HCT116 (cell line): ENCODE data around the gene KLHL15. TPM values are rescaled to one million over a fixed set of nuclear protein-coding genes. Genes with fewer than 3 reads are reported as not detected.
A peak's percentile ranks its signal among the peaks of the same experiment; 100 is the strongest.

ENCODE experiments used
- ATAC-seq: fragments of 200-7000 bp; cut with Tn5 transposase; 2 replicates; pipeline ENCODE4 v1.9.1; 2020; ENCODE audit warnings: mild to moderate bottlenecking, moderate library complexity
- Bru-seq: library from RNA; stranded (reverse); fragments of 400-500 nt; gene quantifications from one replicate; lab custom pipeline; 2021; lab: Mats Ljungman, UMichigan
- BruChase-seq, 2 experiments: library from RNA; stranded (reverse); fragments of 400-500 nt; gene quantifications; one replicate each; lab custom pipeline; 2021; lab: Mats Ljungman, UMichigan
- BruUV-seq: library from RNA; stranded (reverse); fragments of 400-500 nt; replicated peaks from 2 replicates; lab custom pipeline; 2021; lab: Mats Ljungman, UMichigan
- CTCF ChIA-PET: fragments of 300-600 bp; sonication (Branson Sonifier 250); formaldehyde crosslinking; loops from one replicate; lab custom pipeline; 2021; ENCODE audit warnings: antibody characterized with exemption; lab: Charles Lee
- POLR2A ChIA-PET: fragments of 300-600, 350-600 bp; sonication (Branson Sonifier 250); formaldehyde crosslinking; loops from one replicate; lab custom pipeline; 2021; ENCODE audit warnings: antibody characterized with exemption; lab: Charles Lee
- RAD21 ChIA-PET, 2 experiments: fragments of 300-600 bp; sonication (Branson Sonifier 250); formaldehyde crosslinking; loops; one replicate each; lab custom pipeline; 2023; ENCODE audit warnings: low total read pairs in 2 of 2; ENCODE audit not compliant: uncharacterized antibody in 2 of 2, unreplicated experiment in 2 of 2, low non-redundant PET in 1 of 2; lab: Charles Lee
- DNase-seq: peaks from one replicate; pipeline ENCODE4 v3.0.0-alpha.2; 2010; ENCODE audit warnings: low read depth, low spot score
- H2AFZ ChIP-seq: fragments of 200-600 bp; shearing (Covaris generic), sonication (generic); 2 replicates; pipeline ENCODE4 v1.6.1; 2017; ENCODE audit warnings: low read depth, mixed run types, mixed read lengths, antibody characterized with exemption, low read length; ENCODE audit not compliant: poor library complexity, severe bottlenecking
- H3K27ac ChIP-seq: 2 replicates; pipeline ENCODE4 v1.5.1; 2012; ENCODE audit warnings: low read depth, low read length
- H3K27me3 ChIP-seq: fragments of 200-600 bp; sonication (generic); 2 replicates; pipeline ENCODE4 v1.6.1; 2016; ENCODE audit warnings: mixed run types, low read length, mixed read lengths; ENCODE audit not compliant: insufficient read depth
- H3K36me3 ChIP-seq, 2 experiments: fragments of 200-500 bp in 1 of 2; fragments of 200-600 bp in 1 of 2; sonication (Bioruptor generic) in 1 of 2; sonication (generic) in 1 of 2; 2 replicates each; pipeline versions ENCODE4 v1.5.1 to v1.6.1; 2014 to 2016; ENCODE audit warnings: low read length in 2 of 2, inconsistent platforms in 1 of 2, mixed read lengths in 1 of 2, mixed run types in 1 of 2; ENCODE audit not compliant: insufficient read depth in 2 of 2, control insufficient read depth in 1 of 2
- H3K4me1 ChIP-seq, 2 experiments: fragments of 200-600 bp in 1 of 2; sonication (generic) in 1 of 2; 2 replicates each; pipeline versions ENCODE4 v1.5.1 to v1.6.1; 2012 to 2017; ENCODE audit warnings: low read length in 2 of 2, inconsistent platforms in 1 of 2, mild to moderate bottlenecking in 1 of 2, mixed read lengths in 1 of 2, mixed run types in 1 of 2, moderate library complexity in 1 of 2; ENCODE audit not compliant: insufficient read depth in 2 of 2, control insufficient read depth in 1 of 2
- H3K4me2 ChIP-seq: fragments of 200-600 bp; sonication (generic); 2 replicates; pipeline ENCODE4 v1.6.1; 2017; ENCODE audit warnings: mixed run types, low read length, mixed read lengths
- H3K4me3 ChIP-seq, 2 experiments: fragments of 200-600 bp in 1 of 2; sonication (generic) in 1 of 2; replicated peaks in 1 of 2; 2 replicates each; pipeline ENCODE4 v1.5.1; 2011 to 2016; ENCODE audit warnings: low read length in 2 of 2, control low read depth in 1 of 2, low read depth in 1 of 2, mild to moderate bottlenecking in 1 of 2, mixed read lengths in 1 of 2, mixed run types in 1 of 2
- H3K79me2 ChIP-seq: fragments of 200-600 bp; sonication (generic); 2 replicates; pipeline ENCODE4 v1.6.1; 2017; ENCODE audit warnings: mild to moderate bottlenecking, mixed run types, low read length, moderate library complexity, mixed read lengths; ENCODE audit not compliant: insufficient read depth
- H3K9ac ChIP-seq: fragments of 200-600 bp; sonication (generic); 2 replicates; pipeline ENCODE4 v1.6.1; 2016; ENCODE audit warnings: low read length, mixed read lengths
- H3K9me2 ChIP-seq: fragments of 200-600 bp; sonication (generic), shearing (Covaris generic); 2 replicates; pipeline ENCODE4 v1.6.1; 2017; ENCODE audit warnings: mixed run types, mild to moderate bottlenecking, moderate library complexity; ENCODE audit not compliant: insufficient read depth
- H3K9me3 ChIP-seq, 2 experiments: fragments of 200-500 bp in 1 of 2; fragments of 200-600 bp in 1 of 2; sonication (Bioruptor generic) in 1 of 2; sonication (generic) in 1 of 2; 2 replicates each; pipeline ENCODE4 v1.6.1; 2014 to 2017; ENCODE audit warnings: low read length in 2 of 2, mixed read lengths in 2 of 2, inconsistent platforms in 1 of 2, low read depth in 1 of 2, mild to moderate bottlenecking in 1 of 2, mixed run types in 1 of 2, moderate library complexity in 1 of 2; ENCODE audit not compliant: control insufficient read depth in 1 of 2, insufficient read depth in 1 of 2
- H4K20me1 ChIP-seq: fragments of 200-600 bp; sonication (generic), shearing (Covaris generic); 2 replicates; pipeline ENCODE4 v1.6.1; 2017; ENCODE audit warnings: mixed run types, mild to moderate bottlenecking, moderate library complexity; ENCODE audit not compliant: insufficient read depth
- YY1 ChIP-seq: IDR thresholded peaks from 2 replicates; pipeline ENCODE4 v1.6.1; 2011; ENCODE audit warnings: low read length, low read depth, moderate library complexity, mild to moderate bottlenecking; ENCODE audit not compliant: insufficient replicate concordance; ENCODE audit errors: extremely low read depth
- intact Hi-C: fragments of 100-400 bp; cut with micrococcal nuclease; formaldehyde crosslinking; loops from 2 replicates; pipeline ENCODE4 v1.10.0; 2022
- long read RNA-seq: library from polyadenylated mRNA; unstranded; transcript quantifications from one replicate; pipeline ENCODE4 v2.0.0, GENCODE V29; 2021; ENCODE audit not compliant: unreplicated experiment
- polyA plus RNA-seq: library from polyadenylated mRNA; unstranded; fragments of >200 nt; gene quantifications from 2 replicates; pipeline ENCODE4 v1.2.1, GENCODE V29; 2012; ENCODE audit warnings: missing spikeins
- total RNA-seq: library from RNA; stranded (reverse); gene quantifications from one replicate; pipeline ENCODE4 v1.2.1, GENCODE V29; 2021; ENCODE audit not compliant: unreplicated experiment
- TF ChIP-seq, protein P1 (sequence below), 3 experiments: fragments of 200-600 bp in 1 of 3; sonication (generic) in 1 of 3; IDR thresholded peaks in 2 of 3; conservative IDR thresholded peaks in 1 of 3; 2 replicates each; pipeline ENCODE4 v1.5.1; 2012 to 2017; ENCODE audit warnings: low read depth in 2 of 3, low read length in 2 of 3, antibody characterized with exemption in 1 of 3, borderline replicate concordance in 1 of 3, control low read depth in 1 of 3, mild to moderate bottlenecking in 1 of 3, mixed read lengths in 1 of 3, mixed run types in 1 of 3, moderate library complexity in 1 of 3; ENCODE audit not compliant: insufficient read depth in 1 of 3

Gene KLHL15, protein sequence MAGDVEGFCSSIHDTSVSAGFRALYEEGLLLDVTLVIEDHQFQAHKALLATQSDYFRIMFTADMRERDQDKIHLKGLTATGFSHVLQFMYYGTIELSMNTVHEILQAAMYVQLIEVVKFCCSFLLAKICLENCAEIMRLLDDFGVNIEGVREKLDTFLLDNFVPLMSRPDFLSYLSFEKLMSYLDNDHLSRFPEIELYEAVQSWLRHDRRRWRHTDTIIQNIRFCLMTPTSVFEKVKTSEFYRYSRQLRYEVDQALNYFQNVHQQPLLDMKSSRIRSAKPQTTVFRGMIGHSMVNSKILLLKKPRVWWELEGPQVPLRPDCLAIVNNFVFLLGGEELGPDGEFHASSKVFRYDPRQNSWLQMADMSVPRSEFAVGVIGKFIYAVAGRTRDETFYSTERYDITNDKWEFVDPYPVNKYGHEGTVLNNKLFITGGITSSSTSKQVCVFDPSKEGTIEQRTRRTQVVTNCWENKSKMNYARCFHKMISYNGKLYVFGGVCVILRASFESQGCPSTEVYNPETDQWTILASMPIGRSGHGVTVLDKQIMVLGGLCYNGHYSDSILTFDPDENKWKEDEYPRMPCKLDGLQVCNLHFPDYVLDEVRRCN
- total RNA-seq (10.1 TPM), Bru-seq, nascent RNA (percentile 78 among the genes with signal in this experiment), BruChase-seq, experiment 1, labeled RNA remaining after a 6-hour chase (percentile 62 among the genes with signal in this experiment), BruChase-seq, experiment 2, labeled RNA remaining after a 2-hour chase (percentile 86 among the genes with signal in this experiment)
- 2.8 and 2.9 TPM in 2 replicates for polyA plus RNA-seq
- long read RNA-seq, partial matches to known transcripts = 8 of 9 reads
- long read RNA-seq, other reads (novel, unspliced or antisense) = 1 of 9 reads

DNA sequence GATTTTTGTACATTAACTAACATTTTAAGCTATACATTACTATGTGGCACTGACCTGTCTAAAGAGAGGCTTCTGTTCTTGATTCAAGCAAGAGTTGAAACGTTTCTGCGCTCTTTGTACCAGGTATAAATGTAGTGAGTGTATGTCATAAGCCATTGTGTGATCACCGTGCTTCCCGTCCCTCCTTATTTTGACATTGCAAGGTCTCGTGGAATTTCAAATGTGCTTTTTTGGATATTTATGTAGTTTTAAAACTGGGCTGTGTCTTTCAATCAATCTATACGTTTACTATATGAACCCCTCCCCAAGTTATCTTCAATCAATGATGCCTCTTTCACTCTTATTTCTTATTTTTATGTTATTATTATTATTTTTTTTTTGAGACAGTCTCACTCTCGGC is at the start of gene KLHL15:
Gene KLHL15 (minus strand): TSS at position 101 of the 400 bp plus-strand sequence. CDS start 20,493 bp downstream, outside the sequence.
- POLR2A ChIA-PET = interaction anchor here (2.6 kb wide), 1 partner anchor 27 kb away, joined by 13 read pairs; the partner anchor contains the start of gene EIF2S3
- H2AFZ ChIP-seq = no peak within 1 kb of the TSS
- intact Hi-C loops = no loop called here

More for the DNA sequence above, at the start of gene KLHL15:
- BruUV-seq = no TSS peak
- DNase-seq = no peak
- Histone ChIP-seq H3K27ac (peak within 1 kb of the TSS; percentile 80), H3K27me3 (no peaks in the 10 kb centered on the region), H3K79me2 (peaks cover 27% of the 10 kb centered on the region), H3K9me2 (no peaks in the 10 kb centered on the region), H3K4me3 (peak within 1 kb of the TSS; percentile 50 to 59), H3K36me3 (no peaks in the 10 kb centered on the region), H3K9me3 (no peaks in the 10 kb centered on the region), H3K4me1 (peaks cover 0 to 15% of the 10 kb centered on the region in 2 experiments; a peak in 2 of 4 replicates), H3K4me2 (peak within 1 kb of the TSS; percentile 87), H4K20me1 (no peaks in the 10 kb centered on the region), H3K9ac (peak within 1 kb of the TSS; percentile 71)
- ChIA-PET RAD21 (no interaction called here), CTCF (no interaction called here)
- no peak for TF ChIP-seq YY1
- TF ChIP-seq, protein P1, sequence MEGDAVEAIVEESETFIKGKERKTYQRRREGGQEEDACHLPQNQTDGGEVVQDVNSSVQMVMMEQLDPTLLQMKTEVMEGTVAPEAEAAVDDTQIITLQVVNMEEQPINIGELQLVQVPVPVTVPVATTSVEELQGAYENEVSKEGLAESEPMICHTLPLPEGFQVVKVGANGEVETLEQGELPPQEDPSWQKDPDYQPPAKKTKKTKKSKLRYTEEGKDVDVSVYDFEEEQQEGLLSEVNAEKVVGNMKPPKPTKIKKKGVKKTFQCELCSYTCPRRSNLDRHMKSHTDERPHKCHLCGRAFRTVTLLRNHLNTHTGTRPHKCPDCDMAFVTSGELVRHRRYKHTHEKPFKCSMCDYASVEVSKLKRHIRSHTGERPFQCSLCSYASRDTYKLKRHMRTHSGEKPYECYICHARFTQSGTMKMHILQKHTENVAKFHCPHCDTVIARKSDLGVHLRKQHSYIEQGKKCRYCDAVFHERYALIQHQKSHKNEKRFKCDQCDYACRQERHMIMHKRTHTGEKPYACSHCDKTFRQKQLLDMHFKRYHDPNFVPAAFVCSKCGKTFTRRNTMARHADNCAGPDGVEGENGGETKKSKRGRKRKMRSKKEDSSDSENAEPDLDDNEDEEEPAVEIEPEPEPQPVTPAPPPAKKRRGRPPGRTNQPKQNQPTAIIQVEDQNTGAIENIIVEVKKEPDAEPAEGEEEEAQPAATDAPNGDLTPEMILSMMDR (IDR thresholded peaks at IDR 0.05 in 2 of 3, conservative IDR thresholded peaks at IDR 0.05 in 1 of 3; ENCODE audit: borderline replicate concordance in 1 of 3, insufficient read depth in 1 of 3, low read depth in 2 of 3, low read length in 2 of 3) = no peak
- no peak for ATAC-seq
